ENCODE measurements around the gene CARD9. TPM values are rescaled to one million over a fixed set of nuclear protein-coding genes. Genes with fewer than 3 reads are reported as not detected.

CARD9 gene
- total RNA-seq, 4 donors from 2014 or later: 2.4 to 4.2 (median 3.2) TPM

DNA sequence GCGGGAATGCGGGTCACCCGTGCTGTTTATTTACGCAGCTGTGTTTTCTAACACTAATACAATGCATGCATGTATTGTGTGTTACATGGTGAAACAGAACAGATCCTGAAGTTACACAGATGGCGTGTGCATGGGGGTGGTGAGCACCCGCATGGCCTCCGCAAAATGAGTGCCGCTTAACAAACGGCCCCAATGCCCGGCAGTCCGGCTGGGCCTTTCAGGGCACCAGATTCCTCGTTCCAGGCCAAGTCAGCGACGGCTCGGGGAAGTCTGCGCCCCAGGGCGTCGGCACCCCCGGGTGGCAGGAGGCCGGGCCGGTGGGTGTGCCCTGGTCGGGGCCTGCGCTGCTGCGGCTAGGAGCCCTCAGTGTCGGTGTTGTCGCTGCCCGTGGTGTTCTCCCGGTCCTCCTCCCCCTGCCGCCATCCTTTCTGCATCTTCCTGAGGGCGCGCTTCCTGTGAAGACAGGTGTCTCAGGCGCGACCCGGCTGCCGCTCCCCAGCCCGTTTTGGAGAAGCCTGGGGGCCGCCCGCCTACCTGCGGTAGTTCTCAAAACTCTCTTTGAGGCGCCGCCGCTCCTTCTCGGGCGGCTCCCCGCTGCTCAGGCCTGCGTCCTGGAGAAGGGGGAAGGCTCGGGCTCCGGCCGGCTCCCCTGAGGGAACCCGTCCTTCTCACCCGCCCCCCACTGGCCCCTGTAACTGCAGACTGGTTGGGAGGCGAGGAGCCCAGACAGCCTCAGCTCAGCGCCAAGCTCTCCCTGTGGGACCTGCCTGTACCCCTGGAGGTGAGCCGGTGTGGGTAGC, 9.3 kb downstream of the CARD9 start:
- 25 to 32% methylated on average over 50 to 53 of the region's 54 CpGs for WGBS, 2 donors
- no peak for DNase-seq (ENCODE audit: low spot score in 2 of 2)
- TF ChIP-seq POLR2A (IDR thresholded peaks at IDR 0.05) (no peak), CTCF (IDR thresholded peaks at IDR 0.05) (no peak)
- intact Hi-C loops (cut with DNase I; ENCODE audit: low total_unique reads): no loop called here
- H3K4me3 ChIP-seq (ENCODE audit: low read depth, poor library complexity, severe bottlenecking): no peak overlapping the region

DNA sequence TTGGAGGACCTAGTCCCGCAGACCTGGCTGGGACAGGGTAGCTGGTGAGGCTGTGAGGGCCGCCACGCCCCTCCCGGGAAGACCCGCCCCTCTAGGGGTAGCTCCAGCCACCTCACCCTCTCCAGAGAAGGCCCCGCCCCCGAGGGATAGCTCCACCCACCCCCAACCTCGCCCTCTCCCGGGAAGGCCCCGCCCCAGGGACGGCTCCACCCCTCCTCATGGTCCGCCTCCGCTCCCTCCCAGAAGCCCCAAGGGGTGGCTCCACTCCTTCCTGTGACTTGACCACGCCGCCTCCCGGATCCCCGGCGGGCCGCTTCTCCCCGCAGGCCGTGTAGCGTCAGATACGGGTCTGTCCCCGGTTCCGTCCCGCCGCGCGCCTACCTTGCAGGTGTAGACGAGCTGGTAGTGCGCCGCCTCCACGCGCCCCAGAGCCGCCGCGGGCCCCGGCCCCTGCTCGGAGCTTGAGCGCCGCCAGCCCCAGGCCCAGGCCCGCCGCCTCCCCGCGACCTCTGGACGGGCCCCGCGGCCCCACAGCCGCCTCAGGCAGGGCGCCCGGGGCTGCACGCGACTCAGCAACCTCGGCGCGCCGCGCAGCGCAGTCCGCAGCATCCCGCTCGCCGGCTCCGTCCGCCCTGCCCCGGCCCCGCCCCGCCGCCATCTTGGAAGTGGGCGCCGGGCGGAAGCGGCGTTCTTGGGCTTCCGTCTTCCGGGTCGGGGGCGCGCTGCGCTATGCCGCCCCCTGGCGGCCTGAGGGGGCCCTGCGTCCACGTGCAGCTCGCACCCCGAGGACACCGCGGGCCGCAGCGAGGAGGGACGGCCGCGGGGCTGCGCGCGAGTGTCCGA, 10.1 kb downstream of the CARD9 start, which contains the start of gene DNLZ:
Gene DNLZ (minus strand): TSS at position 639 of the 843 bp plus-strand sequence. CDS start 30 bp downstream, at position 609.
- peak; percentile 95 to 99 for DNase-seq (ENCODE audit: low spot score in 2 of 2)
- intact Hi-C loops (cut with DNase I; ENCODE audit: low total_unique reads): no loop called here
- TF ChIP-seq CTCF (IDR thresholded peaks at IDR 0.05) (peak in 1 of 3 donors; percentile 50), POLR2A (IDR thresholded peaks at IDR 0.05) (no peak)
- H3K4me3 ChIP-seq (ENCODE audit: low read depth, poor library complexity, severe bottlenecking): peak within 1 kb of the TSS; percentile 84
- 0 to 3% methylated on average over 33 to 36 of the region's 97 CpGs for WGBS, 2 donors

- DNase-seq (ENCODE audit: low spot score in 2 of 2): no peak
- WGBS, 2 donors: 55 to 69% methylated on average over 6 of the region's 6 CpGs
- intact Hi-C loops (cut with DNase I; ENCODE audit: low total_unique reads): no loop called here
- no peak for TF ChIP-seq POLR2A (IDR thresholded peaks at IDR 0.05)
- TF ChIP-seq CTCF (IDR thresholded peaks at IDR 0.05): no peak
- H3K4me3 ChIP-seq (ENCODE audit: low read depth, poor library complexity, severe bottlenecking): no peak overlapping the region
Measured at GRCh38 chr9:136362450-136362784, 11.1 kb downstream of the CARD9 start.

GRCh38 chr9:136361754-136362449, 11.6 kb downstream of the CARD9 start:
- DNase-seq (ENCODE audit: low spot score in 2 of 2): no peak
- 82 to 83% methylated on average over 20 to 23 of the region's 26 CpGs for WGBS, 2 donors
- intact Hi-C loops (cut with DNase I; ENCODE audit: low total_unique reads): no loop called here
- TF ChIP-seq CTCF (IDR thresholded peaks at IDR 0.05) (no peak), POLR2A (IDR thresholded peaks at IDR 0.05) (no peak)
- H3K4me3 ChIP-seq (ENCODE audit: low read depth, poor library complexity, severe bottlenecking): no peak overlapping the region

DNA sequence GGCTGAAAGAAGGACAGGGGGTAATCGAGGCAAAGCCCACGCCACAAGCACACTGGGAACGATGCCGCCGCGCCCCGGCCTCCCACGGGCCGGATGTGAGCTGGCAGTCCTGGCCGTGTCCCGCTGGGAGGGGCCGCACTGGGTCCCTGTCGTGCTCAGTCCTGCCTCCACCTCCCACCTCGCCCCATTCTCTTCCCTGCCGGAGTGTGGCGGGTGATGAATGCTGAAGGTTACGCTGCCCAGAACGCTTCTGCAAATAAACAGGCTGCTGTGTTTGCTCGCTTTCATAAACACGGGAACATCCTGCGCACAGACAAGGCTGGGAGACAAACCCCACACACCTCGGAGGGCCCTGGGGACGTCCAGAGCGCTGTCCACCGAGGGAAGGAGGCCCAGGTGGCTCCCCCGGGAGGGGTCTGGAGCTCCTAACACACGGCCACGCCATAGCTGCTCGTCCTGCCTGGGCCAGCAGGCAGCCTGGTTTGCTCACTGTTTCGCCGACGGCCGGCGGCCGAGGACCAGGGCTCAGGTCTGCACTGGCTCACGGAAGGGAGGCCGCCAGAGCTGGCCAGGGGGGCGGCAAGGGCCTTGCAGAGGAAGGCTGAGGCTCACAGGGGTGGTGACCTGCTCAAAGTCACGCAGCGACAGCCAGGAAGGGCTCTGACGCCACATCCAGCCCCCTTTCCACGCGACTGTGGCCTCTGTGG, 12.3 kb downstream of the CARD9 start:
- intact Hi-C loops (cut with DNase I; ENCODE audit: low total_unique reads): no loop called here
- DNase-seq (ENCODE audit: low spot score in 2 of 2): no peak
- WGBS, 2 donors: 68 to 72% methylated on average over 29 to 34 of the region's 43 CpGs
- H3K4me3 ChIP-seq (ENCODE audit: low read depth, poor library complexity, severe bottlenecking): no peak overlapping the region
- TF ChIP-seq POLR2A (IDR thresholded peaks at IDR 0.05) (no peak), CTCF (IDR thresholded peaks at IDR 0.05) (no peak)
